H7 (cell line): ENCODE data around the gene SYNCRIP. TPM values are rescaled to one million over a fixed set of nuclear protein-coding genes. Genes with fewer than 3 reads are reported as not detected.

ENCODE experiments used
- DNase-seq: peaks from one replicate; pipeline ENCODE4 v3.0.0; 2012
- H3K27me3 ChIP-seq: 2 replicates; pipeline ENCODE4 v1.6.0; 2011; ENCODE audit warnings: mild to moderate bottlenecking, low read length; ENCODE audit not compliant: control insufficient read depth, insufficient read depth
- H3K36me3 ChIP-seq: replicated peaks from 2 replicates; pipeline ENCODE4 v1.5.1; 2011; ENCODE audit warnings: low read length; ENCODE audit not compliant: control insufficient read depth, insufficient read depth
- H3K4me3 ChIP-seq: 2 replicates; pipeline ENCODE4 v1.5.1; 2011; ENCODE audit warnings: low read depth, mild to moderate bottlenecking, control low read depth, low read length, moderate library complexity; ENCODE audit not compliant: insufficient read depth
- total RNA-seq: library from RNA; depleted of rRNA; stranded (reverse); fragments of >200 nt; shearing (Covaris generic); gene quantifications from 2 replicates; pipeline ENCODE4 v1.2.3, GENCODE V29; 2014

The SYNCRIP gene
- total RNA-seq, 1 experiment from 2014 or later, result 58.0 TPM

GRCh38 chr6:85675030-85675819 is 32.5 kb upstream of the SYNCRIP start:
- no peak for DNase-seq
- Histone ChIP-seq H3K36me3 (peaks cover 16% of the 10 kb centered on the region), H3K4me3 (no peak overlapping the region; the same call in 1 of the 2 replicates), H3K27me3 (no peaks in the 10 kb centered on the region)

GRCh38 chr6:85674604-85675003 is 31.9 kb upstream of the SYNCRIP start:
- Histone ChIP-seq H3K27me3 (no peaks in the 10 kb centered on the region), H3K4me3 (no peak overlapping the region), H3K36me3 (peaks cover 16% of the 10 kb centered on the region)
- no peak for DNase-seq

- no peak overlapping the region for H3K4me3 ChIP-seq
- peaks cover 16% of the 10 kb centered on the region for H3K36me3 ChIP-seq
- DNase-seq, result no peak
- H3K27me3 ChIP-seq, result no peaks in the 10 kb centered on the region
Observed at GRCh38 chr6:85673198-85674139, 30.8 kb upstream of the SYNCRIP start.

GRCh38 chr6:85672623-85673022 is 29.9 kb upstream of the SYNCRIP start:
- DNase-seq, result no peak
- H3K36me3 ChIP-seq, result peaks cover 15% of the 10 kb centered on the region
- H3K27me3 ChIP-seq, result no peaks in the 10 kb centered on the region
- H3K4me3 ChIP-seq, result no peak overlapping the region

GRCh38 chr6:85672050-85672449 is 29.4 kb upstream of the SYNCRIP start:
- DNase-seq, result no peak
- H3K36me3 ChIP-seq, result peaks cover 13% of the 10 kb centered on the region
- H3K4me3 ChIP-seq, result no peak overlapping the region
- H3K27me3 ChIP-seq, result no peaks in the 10 kb centered on the region

- H3K27me3 ChIP-seq, result no peaks in the 10 kb centered on the region
- no peak for DNase-seq
- H3K4me3 ChIP-seq, result no peak overlapping the region
- peaks cover 5% of the 10 kb centered on the region for H3K36me3 ChIP-seq
Observed at GRCh38 chr6:85670573-85670972, 27.9 kb upstream of the SYNCRIP start.

GRCh38 chr6:85669735-85670194 is 27.1 kb upstream of the SYNCRIP start:
- no peak for DNase-seq
- peaks cover 2% of the 10 kb centered on the region; the same call in 1 of the 2 replicates for H3K36me3 ChIP-seq
- no peak overlapping the region for H3K4me3 ChIP-seq
- no peaks in the 10 kb centered on the region for H3K27me3 ChIP-seq

- Histone ChIP-seq H3K36me3 (no peaks in the 10 kb centered on the region), H3K27me3 (no peaks in the 10 kb centered on the region), H3K4me3 (no peak overlapping the region)
- no peak for DNase-seq
Observed at GRCh38 chr6:85662251-85662650, 19.6 kb upstream of the SYNCRIP start.

- H3K36me3 ChIP-seq, result no peaks in the 10 kb centered on the region
- no peak for DNase-seq
- H3K4me3 ChIP-seq, result no peak overlapping the region
- H3K27me3 ChIP-seq, result no peaks in the 10 kb centered on the region
Observed at GRCh38 chr6:85660181-85660611, 17.5 kb upstream of the SYNCRIP start.

GRCh38 chr6:85650606-85651005 is 7.9 kb upstream of the SYNCRIP start:
- H3K4me3 ChIP-seq, result no peak overlapping the region
- H3K27me3 ChIP-seq, result no peaks in the 10 kb centered on the region
- no peak for DNase-seq
- H3K36me3 ChIP-seq, result no peaks in the 10 kb centered on the region

- Histone ChIP-seq H3K27me3 (no peaks in the 10 kb centered on the region), H3K36me3 (peaks cover 8% of the 10 kb centered on the region), H3K4me3 (peak overlapping the region; percentile 68)
- no peak for DNase-seq
Observed at GRCh38 chr6:85644279-85644762, 1.6 kb upstream of the SYNCRIP start.

GRCh38 chr6:85643537-85644278 is 1.0 kb upstream of the SYNCRIP start:
- DNase-seq, result peak; percentile 91
- Histone ChIP-seq H3K36me3 (peaks cover 12% of the 10 kb centered on the region), H3K27me3 (no peaks in the 10 kb centered on the region), H3K4me3 (peak overlapping the region; percentile 68)

- Histone ChIP-seq H3K4me3 (peak overlapping the region; percentile 100), H3K27me3 (no peaks in the 10 kb centered on the region), H3K36me3 (peaks cover 15% of the 10 kb centered on the region)
- DNase-seq, result peak; percentile 58
Observed at GRCh38 chr6:85641897-85642773, 551 bp downstream of the SYNCRIP start.
